ENCODE measurements around the gene SEPTIN5. TPM values are rescaled to one million over a fixed set of nuclear protein-coding genes. Genes with fewer than 3 reads are reported as not detected.

SEPTIN5 gene
- total RNA-seq, 1 donor from 2014 or later = 11.5 TPM

GRCh38 chr22:19745155-19746101 is 31.1 kb downstream of the SEPTIN5 start:
- H3K9me3 ChIP-seq = no peaks in the 10 kb centered on the region
- no peak for DNase-seq
- intact Hi-C loops (cut with DNase I) = no loop called here
- no peak overlapping the region for H3K27ac ChIP-seq
- TF ChIP-seq CTCF (IDR thresholded peaks at IDR 0.05) = no peak
- H3K36me3 ChIP-seq = no peaks in the 10 kb centered on the region
- ATAC-seq = no peak
- H3K4me1 ChIP-seq = no peaks in the 10 kb centered on the region
- H3K27me3 ChIP-seq = peaks cover 4% of the 10 kb centered on the region
- no peak overlapping the region for H3K4me3 ChIP-seq

- intact Hi-C loops (cut with DNase I) = no loop called here
- H3K9me3 ChIP-seq = no peaks in the 10 kb centered on the region
- no peaks in the 10 kb centered on the region for H3K36me3 ChIP-seq
- TF ChIP-seq CTCF (IDR thresholded peaks at IDR 0.05) = no peak
- H3K4me3 ChIP-seq = no peak overlapping the region
- no peak overlapping the region for H3K27ac ChIP-seq
- peaks cover 13% of the 10 kb centered on the region for H3K27me3 ChIP-seq
- H3K4me1 ChIP-seq = no peaks in the 10 kb centered on the region
- ATAC-seq (no peak), DNase-seq (no peak)
Observed at GRCh38 chr22:19746726-19747125, 32.4 kb downstream of the SEPTIN5 start.

- intact Hi-C loops (cut with DNase I) = no loop called here
- Histone ChIP-seq H3K9me3 (no peaks in the 10 kb centered on the region), H3K4me3 (no peak overlapping the region), H3K4me1 (no peaks in the 10 kb centered on the region), H3K36me3 (no peaks in the 10 kb centered on the region), H3K27me3 (peaks cover 21% of the 10 kb centered on the region), H3K27ac (no peak overlapping the region)
- DNase-seq (no peak), ATAC-seq (no peak)
- no peak for TF ChIP-seq CTCF (IDR thresholded peaks at IDR 0.05)
Observed at GRCh38 chr22:19747551-19747950, 33.2 kb downstream of the SEPTIN5 start.

- H3K27me3 ChIP-seq = peaks cover 27% of the 10 kb centered on the region
- H3K9me3 ChIP-seq = no peaks in the 10 kb centered on the region
- no peak for DNase-seq
- ATAC-seq = no peak
- no peak overlapping the region for H3K4me3 ChIP-seq
- no peaks in the 10 kb centered on the region for H3K36me3 ChIP-seq
- TF ChIP-seq CTCF (IDR thresholded peaks at IDR 0.05) = no peak
- intact Hi-C loops (cut with DNase I) = no loop called here
- no peaks in the 10 kb centered on the region for H3K4me1 ChIP-seq
- H3K27ac ChIP-seq = no peak overlapping the region
Observed at GRCh38 chr22:19748139-19748538, 33.8 kb downstream of the SEPTIN5 start.

GRCh38 chr22:19748991-19749664 is 34.8 kb downstream of the SEPTIN5 start:
- DNase-seq = no peak
- no peak for TF ChIP-seq CTCF (IDR thresholded peaks at IDR 0.05)

More at GRCh38 chr22:19748991-19749664, 34.8 kb downstream of the SEPTIN5 start:
- Histone ChIP-seq H3K27me3 (peaks cover 36% of the 10 kb centered on the region), H3K9me3 (no peaks in the 10 kb centered on the region), H3K4me1 (no peaks in the 10 kb centered on the region), H3K27ac (no peak overlapping the region), H3K4me3 (no peak overlapping the region), H3K36me3 (no peaks in the 10 kb centered on the region)
- ATAC-seq = no peak
- intact Hi-C loops (cut with DNase I) = no loop called here
